SIG-M5 (cell line): Measurements from ENCODE around the gene BCL11B.
"Not testable (repeated sequence)": the region's sequence is repeated elsewhere in the genome, so short reads cannot be mapped to it uniquely, and the experiment has no call there.

Experiments
- DNase-seq: peaks from one replicate; lab custom pipeline; 2025; lab: John Stamatoyannopoulos, UW

The BCL11B gene

DNA sequence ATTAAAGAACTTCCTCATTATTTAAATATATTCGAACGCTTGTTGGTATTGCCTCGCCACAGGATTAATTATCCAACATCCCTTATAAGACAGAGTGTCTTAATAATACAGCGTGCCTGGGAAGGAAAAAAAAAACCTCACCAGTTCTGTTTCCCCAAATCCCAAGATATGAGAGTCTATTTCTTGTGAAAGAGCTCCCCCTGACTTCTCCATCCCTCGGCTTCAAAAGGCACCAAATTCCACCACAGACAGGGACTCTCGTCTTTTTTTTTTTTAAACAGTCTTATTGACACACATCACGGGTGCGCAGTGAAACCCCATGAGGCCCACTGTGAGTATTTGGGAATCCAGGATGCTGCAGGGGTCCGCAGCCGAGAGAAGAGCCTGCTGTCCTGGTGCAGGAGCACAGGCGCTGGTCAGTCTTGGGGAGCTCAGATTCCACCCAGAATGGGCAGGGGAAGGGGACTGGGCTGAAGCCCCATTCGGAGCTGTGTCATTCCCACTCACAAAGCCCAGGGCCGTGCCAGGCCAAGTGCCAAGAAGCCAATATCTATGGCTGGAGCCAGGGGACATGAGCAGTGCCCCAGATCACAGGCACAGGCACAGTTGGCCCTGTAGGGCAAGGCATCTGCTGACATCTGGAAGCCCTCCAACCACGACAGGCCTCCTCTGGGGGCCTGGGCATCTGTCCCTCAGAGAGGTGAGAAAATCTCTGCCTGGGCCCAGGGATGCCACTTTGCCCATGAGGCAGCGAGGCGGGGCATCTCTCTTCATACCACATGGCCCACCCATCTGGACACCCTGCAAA lies 71.9 kb downstream of the BCL11B start:
- no peak for DNase-seq

DNA sequence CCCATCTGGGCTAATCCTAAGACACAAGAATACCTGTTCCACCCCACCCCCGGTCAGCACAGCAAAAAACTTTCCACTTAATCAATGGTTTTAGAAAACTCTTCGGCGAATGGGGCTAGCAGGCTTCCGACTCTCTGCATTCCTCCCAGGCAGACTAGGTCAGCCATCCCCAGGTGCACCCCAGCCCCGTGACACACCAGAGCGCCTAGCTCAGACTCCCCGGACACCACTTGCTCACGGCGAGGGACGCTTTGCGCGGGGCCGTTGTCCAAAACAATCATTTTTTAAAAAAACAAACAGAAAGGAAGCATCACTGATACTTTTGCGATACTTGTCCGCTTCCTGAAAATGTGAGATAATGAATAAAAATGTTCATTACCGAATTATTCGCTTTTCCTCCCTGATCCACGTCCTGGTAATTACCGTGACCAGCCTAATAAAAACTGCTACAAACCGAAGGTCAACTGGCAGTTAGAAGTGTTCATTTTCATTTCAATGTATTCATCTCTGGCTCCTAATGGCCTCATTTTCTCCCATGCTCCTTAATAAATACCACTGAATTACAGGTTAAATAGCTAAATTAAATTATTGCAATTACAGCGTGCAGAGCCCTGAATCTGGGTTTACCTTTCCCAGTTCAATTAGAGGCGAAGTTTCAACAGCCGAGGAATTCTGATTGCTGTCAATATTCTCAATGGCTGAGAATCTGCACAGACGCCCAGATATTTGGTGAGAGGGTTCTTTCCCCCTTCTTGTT lies 73.1 kb downstream of the BCL11B start:
- no peak for DNase-seq

- DNase-seq, result no peak
These were observed 75.7 kb downstream of the BCL11B start for GRCh38 chr14:99196310-99196650.

DNA sequence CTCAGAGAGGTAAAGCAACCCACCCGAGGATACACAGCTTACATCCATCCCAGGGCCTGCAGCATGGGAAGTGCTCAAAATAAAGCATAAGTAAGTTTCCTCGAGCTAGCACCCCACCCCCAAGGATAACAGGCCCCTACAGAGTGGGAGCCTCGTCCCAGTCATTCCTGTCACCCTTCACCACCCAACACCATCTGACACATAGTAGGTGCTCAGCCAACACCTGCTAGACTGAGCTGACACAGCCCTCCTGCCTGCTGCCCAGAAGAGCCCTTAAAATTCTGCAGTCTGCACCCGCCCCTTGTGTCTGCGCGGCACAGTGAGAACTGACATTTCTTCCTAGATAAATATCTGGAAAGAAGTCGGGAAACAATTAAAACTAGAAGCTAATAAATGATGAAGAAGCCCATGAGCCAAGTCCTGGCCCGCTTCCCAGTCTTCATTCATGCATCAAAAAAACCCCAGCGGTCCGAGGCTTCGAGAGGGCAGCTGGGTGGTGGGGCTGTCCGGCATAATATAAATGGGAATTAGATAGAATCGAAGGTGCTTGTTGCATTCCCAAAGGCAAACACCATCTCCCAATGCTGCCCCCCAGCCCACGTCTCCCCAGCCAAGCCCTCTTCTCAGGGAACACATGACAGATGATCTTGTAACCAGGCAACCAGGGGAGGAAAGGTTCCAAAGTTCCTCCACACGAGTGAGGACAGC lies 76.2 kb downstream of the BCL11B start:
- no peak for DNase-seq

DNA sequence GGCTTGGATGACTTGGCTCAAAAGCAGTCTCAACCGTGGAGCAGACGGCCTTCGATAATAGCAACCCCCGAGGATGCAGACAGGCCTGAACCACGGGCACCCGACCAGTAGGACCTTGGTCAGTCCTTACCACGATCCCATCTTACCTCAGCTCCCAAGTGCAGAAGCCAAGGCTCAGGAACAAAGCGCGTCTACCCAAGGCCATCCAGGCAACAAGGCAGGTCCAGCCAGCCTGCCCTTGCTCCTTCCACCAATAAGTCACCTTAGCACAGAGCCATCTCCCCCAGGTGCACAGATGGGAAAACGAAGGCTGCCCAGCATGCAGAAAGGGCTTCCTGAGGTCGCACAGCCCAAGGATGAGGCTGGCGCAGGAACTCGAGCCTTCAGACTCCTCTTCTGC lies 77.3 kb downstream of the BCL11B start:
- DNase-seq, result no peak

- DNase-seq, result no peak
These were observed 77.9 kb downstream of the BCL11B start for GRCh38 chr14:99194136-99194535.

GRCh38 chr14:99192830-99193229 lies 79.2 kb downstream of the BCL11B start:
- no peak for DNase-seq

- DNase-seq, result no peak
These were observed 79.9 kb downstream of the BCL11B start for GRCh38 chr14:99192028-99192621.

- no peak for DNase-seq
These were observed 80.5 kb downstream of the BCL11B start for GRCh38 chr14:99191395-99192027.

- no peak for DNase-seq
These were observed 81.2 kb downstream of the BCL11B start for GRCh38 chr14:99190696-99191394.

- no peak for DNase-seq
These were observed 82.7 kb downstream of the BCL11B start for GRCh38 chr14:99189201-99189801.

- DNase-seq, result no peak
These were observed 83.2 kb downstream of the BCL11B start for GRCh38 chr14:99188731-99189191.

GRCh38 chr14:99187858-99188257 lies 84.1 kb downstream of the BCL11B start:
- DNase-seq, result no peak

DNA sequence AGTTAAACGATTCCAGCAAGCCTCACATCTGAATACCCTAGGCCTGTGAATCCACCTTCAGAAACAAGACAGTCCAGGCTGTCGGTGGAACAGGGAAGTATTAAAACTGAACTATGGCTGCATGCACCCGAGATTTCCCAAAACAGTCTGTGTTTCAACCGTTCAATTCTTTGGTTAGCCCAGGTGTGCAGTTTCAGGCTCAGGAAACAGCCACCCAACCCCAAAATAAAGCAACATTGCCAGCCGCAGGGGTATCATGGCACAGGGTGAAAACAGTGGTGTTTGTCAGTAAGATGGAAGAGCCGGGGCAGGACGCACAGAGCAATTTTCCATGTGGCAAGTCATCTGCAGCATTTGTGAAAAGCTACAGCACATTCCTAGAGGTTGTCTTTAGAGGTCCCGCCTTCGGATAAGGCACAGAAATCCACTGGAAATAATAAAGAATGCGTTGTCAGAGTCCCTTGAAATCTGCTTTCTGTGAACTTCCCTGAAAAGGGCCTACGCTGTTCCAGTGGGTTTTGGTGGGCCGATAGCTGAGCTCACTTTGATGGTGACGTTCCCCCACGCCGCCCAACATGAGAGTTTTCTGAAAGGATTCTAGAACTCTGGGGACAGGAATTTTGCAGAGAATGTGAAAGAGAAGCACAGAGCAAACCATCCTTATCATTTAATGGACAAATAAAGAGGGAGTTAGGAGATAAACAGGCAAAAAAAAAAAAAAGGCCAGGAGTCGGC lies 84.9 kb downstream of the BCL11B start:
- no peak for DNase-seq

GRCh38 chr14:99186336-99186735 lies 85.7 kb downstream of the BCL11B start:
- DNase-seq, result not testable (repeated sequence)

- no peak for DNase-seq
These were observed 86.4 kb downstream of the BCL11B start for GRCh38 chr14:99185436-99186068.

GRCh38 chr14:99183716-99184115 lies 88.3 kb downstream of the BCL11B start:
- DNase-seq, result no peak

DNA sequence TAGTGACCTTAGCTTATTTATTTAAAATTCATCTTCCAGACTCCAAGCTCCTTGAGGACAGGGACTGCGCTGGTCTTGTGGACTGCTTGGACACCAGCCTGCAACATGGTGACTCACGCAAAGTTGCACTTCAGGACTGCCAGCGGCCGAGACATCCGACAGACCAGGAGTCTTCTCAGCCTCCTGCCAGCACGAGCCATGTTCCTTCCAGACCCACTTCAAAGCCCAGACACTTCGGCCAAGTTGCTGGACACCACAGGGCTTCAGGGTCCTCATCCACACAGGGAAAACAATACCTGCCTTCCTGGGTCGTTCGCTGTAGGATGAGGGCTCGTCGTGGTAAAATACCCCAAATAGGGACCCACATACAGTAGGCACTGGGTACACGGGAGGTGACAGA lies 88.7 kb downstream of the BCL11B start:
- no peak for DNase-seq

- no peak for DNase-seq
These were observed 89.3 kb downstream of the BCL11B start for GRCh38 chr14:99182548-99183250.
